Measurements from ENCODE around the gene SLC1A5. TPM values are rescaled to one million over a fixed set of nuclear protein-coding genes. Genes with fewer than 3 reads are reported as not detected.
A peak's percentile ranks its signal among the peaks of the same experiment; 100 is the strongest.

SLC1A5 gene
- total and polyA plus RNA-seq, 4 donors, result 38.2 to 216 (median 106) TPM

GRCh38 chr19:46759817-46760333, 28.5 kb downstream of the SLC1A5 start:
- peak; percentile 22 for ATAC-seq (ENCODE audit: insufficient read depth, low FRiP score)
- WGBS, 2 donors, result 72 to 74% methylated on average over 7 of the region's 7 CpGs
- H3K36me3 ChIP-seq (ENCODE audit: control insufficient read depth in 4 of 4, insufficient read depth in 4 of 4, low read length in 4 of 4), result peaks cover 5 to 15% (median 6%) of the 10 kb centered on the region in 4 donors
- TF ChIP-seq CTCF (IDR thresholded peaks at IDR 0.05; ENCODE audit: control extremely low read depth, extremely low read depth), result no peak
- no peak overlapping the region for H3K4me3 ChIP-seq
- H3K9me3 ChIP-seq (ENCODE audit: control insufficient read depth in 4 of 4, insufficient read depth in 3 of 4, low read length in 3 of 4), result no peaks in the 10 kb centered on the region
- H3K9ac ChIP-seq (ENCODE audit: insufficient read depth in 1 of 2, low read length in 2 of 2), result no peak overlapping the region
- H3K27me3 ChIP-seq (ENCODE audit: control insufficient read depth in 3 of 3, insufficient read depth in 3 of 3, low read length in 2 of 3), result no peaks in the 10 kb centered on the region
- no peak for DNase-seq
- peaks cover 0 to 10% (median 0%) of the 10 kb centered on the region in 5 donors for H3K4me1 ChIP-seq (ENCODE audit: control insufficient read depth in 5 of 5, insufficient read depth in 5 of 5, low read length in 5 of 5)
- no peak overlapping the region for H3K27ac ChIP-seq (ENCODE audit: low read depth in 1 of 2, low read length in 1 of 2)

GRCh38 chr19:46759206-46759605, 29.2 kb downstream of the SLC1A5 start:
- DNase-seq, result no peak
- Histone ChIP-seq H3K27ac (ENCODE audit: low read depth in 1 of 2, low read length in 1 of 2) (no peak overlapping the region), H3K4me3 (no peak overlapping the region), H3K9me3 (ENCODE audit: control insufficient read depth in 4 of 4, insufficient read depth in 3 of 4, low read length in 3 of 4) (no peaks in the 10 kb centered on the region), H3K4me1 (ENCODE audit: control insufficient read depth in 5 of 5, insufficient read depth in 5 of 5, low read length in 5 of 5) (peaks cover 0 to 6% (median 0%) of the 10 kb centered on the region in 5 donors), H3K27me3 (ENCODE audit: control insufficient read depth in 3 of 3, insufficient read depth in 3 of 3, low read length in 2 of 3) (no peaks in the 10 kb centered on the region), H3K9ac (ENCODE audit: insufficient read depth in 1 of 2, low read length in 2 of 2) (no peak overlapping the region), H3K36me3 (ENCODE audit: control insufficient read depth in 4 of 4, insufficient read depth in 4 of 4, low read length in 4 of 4) (peaks cover 5 to 15% (median 6%) of the 10 kb centered on the region in 4 donors)
- TF ChIP-seq CTCF (IDR thresholded peaks at IDR 0.05; ENCODE audit: control extremely low read depth, extremely low read depth), result no peak
- WGBS, 2 donors, result 56 to 74% methylated on average over 6 of the region's 6 CpGs
- no peak for ATAC-seq (ENCODE audit: insufficient read depth, low FRiP score)

- peaks cover 0 to 6% (median 0%) of the 10 kb centered on the region in 5 donors for H3K4me1 ChIP-seq (ENCODE audit: control insufficient read depth in 5 of 5, insufficient read depth in 5 of 5, low read length in 5 of 5)
- H3K36me3 ChIP-seq (ENCODE audit: control insufficient read depth in 4 of 4, insufficient read depth in 4 of 4, low read length in 4 of 4), result peaks cover 5 to 18% (median 11%) of the 10 kb centered on the region in 4 donors
- no peaks in the 10 kb centered on the region for H3K27me3 ChIP-seq (ENCODE audit: control insufficient read depth in 3 of 3, insufficient read depth in 3 of 3, low read length in 2 of 3)
- H3K27ac ChIP-seq (ENCODE audit: low read depth in 1 of 2, low read length in 1 of 2), result no peak overlapping the region
- TF ChIP-seq CTCF (IDR thresholded peaks at IDR 0.05; ENCODE audit: control extremely low read depth, extremely low read depth), result no peak
- DNase-seq, result no peak
- H3K9me3 ChIP-seq (ENCODE audit: control insufficient read depth in 4 of 4, insufficient read depth in 3 of 4, low read length in 3 of 4), result no peaks in the 10 kb centered on the region
- ATAC-seq (ENCODE audit: insufficient read depth, low FRiP score), result no peak
- H3K9ac ChIP-seq (ENCODE audit: insufficient read depth in 1 of 2, low read length in 2 of 2), result no peak overlapping the region
- no peak overlapping the region for H3K4me3 ChIP-seq
- WGBS, 2 donors, result 72 to 75% methylated on average over 26 to 30 of the region's 30 CpGs
Measured at GRCh38 chr19:46756544-46756888, 31.9 kb downstream of the SLC1A5 start.
